HEK293T (cell line): ENCODE results near the gene SLAMF9.

Experiments used
- CTBP1 ChIP-seq: fragments of 450-650 bp; IDR thresholded peaks from 2 replicates; pipeline ENCODE4 v1.6.1; 2016; ENCODE audit warnings: borderline replicate concordance
- ZNF384 ChIP-seq: fragments of 450-650 bp; IDR thresholded peaks from 2 replicates; pipeline ENCODE4 v1.6.1; 2016

GRCh38 chr1:159999204-159999603 is 45.2 kb upstream of the SLAMF9 start:
- TF ChIP-seq CTBP1 (no peak), ZNF384 (no peak)
